ENCODE data around the gene THBS1.

The THBS1 gene

GRCh38 chr15:39641191-39641889, 60.5 kb downstream of the THBS1 start:
- peak; percentile 34 for DNase-seq

DNA sequence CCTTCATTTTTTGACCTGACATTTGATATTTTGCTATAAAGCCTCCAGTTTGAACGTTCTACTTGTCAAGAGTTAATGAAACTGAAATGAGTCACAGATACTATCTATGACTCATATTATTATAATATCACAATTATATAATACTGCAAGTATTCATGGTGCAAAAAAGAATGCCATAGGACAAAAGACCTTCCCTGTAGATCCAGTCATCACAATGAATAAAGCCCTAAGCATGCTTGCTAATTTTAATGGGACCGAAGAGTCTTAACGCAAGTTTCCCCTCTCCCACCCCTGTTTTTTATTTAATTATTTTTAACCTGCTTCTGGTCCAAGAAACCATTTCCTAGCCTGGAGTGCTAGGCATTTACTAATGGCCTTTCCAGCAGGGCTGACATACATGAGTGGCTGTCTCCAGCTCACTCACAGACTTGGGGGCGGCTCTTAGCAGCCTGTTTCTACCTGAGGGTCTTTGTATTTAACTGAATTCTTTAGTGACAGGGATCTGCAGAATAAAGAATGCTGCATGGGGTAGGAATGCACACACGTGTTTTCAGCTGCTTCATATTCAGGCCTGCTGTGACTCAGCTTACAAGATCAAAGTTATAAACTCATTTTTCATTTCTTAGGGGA, 61.2 kb downstream of the THBS1 start:
- peak; percentile 85 for DNase-seq

DNA sequence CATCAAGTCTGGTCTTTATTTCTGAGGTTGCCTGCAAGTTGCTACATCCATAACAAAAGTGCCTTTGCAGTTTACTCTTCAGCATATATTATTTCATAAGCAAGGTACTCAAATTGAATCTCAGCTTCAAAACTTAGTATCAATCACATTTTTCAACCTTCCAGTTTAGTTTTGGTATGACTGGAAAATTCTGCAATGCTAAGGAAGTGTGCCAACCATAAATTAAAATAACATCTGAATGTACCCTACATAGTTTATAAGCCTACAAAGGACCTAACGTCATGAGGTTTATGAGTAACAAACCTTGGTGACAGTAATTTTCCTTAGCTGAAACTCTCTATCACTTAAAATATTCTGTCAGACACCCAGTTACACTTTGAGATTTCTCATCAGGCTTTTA, 62.8 kb downstream of the THBS1 start:
- no peak for DNase-seq

DNA sequence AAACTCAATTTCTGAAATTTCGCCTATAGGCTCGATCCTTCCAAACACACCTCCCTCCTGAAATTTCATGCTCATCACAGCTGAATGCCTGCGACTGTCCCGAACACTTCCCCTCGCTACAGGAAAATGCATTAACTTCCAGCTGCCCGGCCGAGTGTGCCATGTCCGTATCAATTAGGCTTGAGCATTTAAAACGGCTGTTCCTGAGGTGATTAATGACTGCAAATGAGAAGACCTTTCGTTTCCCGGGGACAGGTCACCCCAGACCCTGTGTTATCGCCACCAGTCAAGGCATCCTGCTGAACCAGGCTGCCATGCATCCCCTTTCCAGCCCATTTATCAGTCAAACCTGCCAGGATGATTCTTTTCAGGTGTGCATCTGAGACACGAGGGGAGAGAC, 63.3 kb downstream of the THBS1 start:
- DNase-seq = no peak

GRCh38 chr15:39645138-39645975, 64.5 kb downstream of the THBS1 start:
- DNase-seq = no peak

- DNase-seq = no peak
These were observed 65.0 kb downstream of the THBS1 start for GRCh38 chr15:39645976-39646257.

DNA sequence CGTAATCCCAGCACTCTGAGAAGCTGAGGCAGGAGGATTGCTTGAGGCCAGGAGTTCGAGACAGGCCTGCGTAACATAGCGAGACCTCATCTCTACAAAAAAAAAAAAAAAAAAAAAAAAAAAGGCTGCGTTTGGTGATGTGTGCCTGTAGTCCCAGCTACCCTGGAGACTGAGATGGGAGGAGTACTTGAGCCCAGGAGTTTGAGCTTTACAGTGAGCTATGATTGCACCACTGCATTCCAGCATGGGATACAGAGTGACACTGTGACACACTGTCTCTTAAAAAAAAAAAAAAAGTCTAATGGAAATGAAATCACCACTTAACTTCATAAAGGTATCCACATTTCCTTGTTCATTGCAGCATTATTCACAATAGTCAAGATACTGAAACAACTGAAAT, 65.5 kb downstream of the THBS1 start:
- no peak for DNase-seq

Measured in EL (cell line).